HG02759 (cell line): Measurements from ENCODE around the gene QRFP.

Experiments used
- ATAC-seq: cut with Tn5 transposase; IDR thresholded peaks from one replicate; pipeline ENCODE4 v1.9.1; 2021; ENCODE audit warnings: mild to moderate bottlenecking, moderate library complexity; ENCODE audit not compliant: unreplicated experiment

Gene QRFP

DNA sequence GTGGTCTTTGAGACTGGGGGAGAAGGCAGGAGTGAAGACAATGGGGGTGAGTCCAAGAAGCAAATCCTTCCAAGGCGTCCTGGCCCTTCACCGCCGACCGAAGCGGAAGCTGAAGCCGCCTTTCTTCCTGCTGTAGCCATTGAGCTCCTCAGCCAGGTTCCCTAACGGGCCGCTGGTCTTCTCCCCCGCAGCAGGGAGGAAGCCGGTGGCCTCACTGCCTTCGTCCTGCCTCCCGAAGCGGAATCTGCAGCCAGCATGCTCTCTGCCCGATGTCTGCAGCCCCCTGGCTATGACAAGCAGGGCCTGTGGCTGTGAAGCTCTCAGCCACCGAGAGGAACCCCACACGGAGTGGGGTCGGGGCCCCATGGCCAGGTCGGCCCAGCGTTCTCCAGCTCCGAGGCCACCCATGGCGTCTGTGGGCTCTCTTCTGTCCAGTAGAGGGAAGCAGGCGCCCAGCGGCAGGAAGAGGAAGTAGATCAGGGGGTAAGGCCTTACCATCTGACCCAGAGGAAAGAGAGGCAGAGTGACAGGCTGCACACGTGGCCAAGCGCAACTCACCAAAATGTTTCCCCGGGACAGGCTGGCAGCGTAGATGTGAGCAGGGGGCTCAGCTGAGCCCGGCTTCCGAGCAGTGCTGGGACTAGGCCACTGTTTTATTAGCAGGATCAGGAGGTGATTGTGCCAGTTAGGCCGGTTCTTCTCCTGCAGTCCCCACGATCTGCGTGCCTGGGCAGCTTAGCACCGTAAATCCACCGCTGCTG lies 3.1 kb downstream of the QRFP start:
- ATAC-seq = no peak

- ATAC-seq = no peak
These were observed 3.9 kb downstream of the QRFP start for GRCh38 chr9:130892477-130893304.

DNA sequence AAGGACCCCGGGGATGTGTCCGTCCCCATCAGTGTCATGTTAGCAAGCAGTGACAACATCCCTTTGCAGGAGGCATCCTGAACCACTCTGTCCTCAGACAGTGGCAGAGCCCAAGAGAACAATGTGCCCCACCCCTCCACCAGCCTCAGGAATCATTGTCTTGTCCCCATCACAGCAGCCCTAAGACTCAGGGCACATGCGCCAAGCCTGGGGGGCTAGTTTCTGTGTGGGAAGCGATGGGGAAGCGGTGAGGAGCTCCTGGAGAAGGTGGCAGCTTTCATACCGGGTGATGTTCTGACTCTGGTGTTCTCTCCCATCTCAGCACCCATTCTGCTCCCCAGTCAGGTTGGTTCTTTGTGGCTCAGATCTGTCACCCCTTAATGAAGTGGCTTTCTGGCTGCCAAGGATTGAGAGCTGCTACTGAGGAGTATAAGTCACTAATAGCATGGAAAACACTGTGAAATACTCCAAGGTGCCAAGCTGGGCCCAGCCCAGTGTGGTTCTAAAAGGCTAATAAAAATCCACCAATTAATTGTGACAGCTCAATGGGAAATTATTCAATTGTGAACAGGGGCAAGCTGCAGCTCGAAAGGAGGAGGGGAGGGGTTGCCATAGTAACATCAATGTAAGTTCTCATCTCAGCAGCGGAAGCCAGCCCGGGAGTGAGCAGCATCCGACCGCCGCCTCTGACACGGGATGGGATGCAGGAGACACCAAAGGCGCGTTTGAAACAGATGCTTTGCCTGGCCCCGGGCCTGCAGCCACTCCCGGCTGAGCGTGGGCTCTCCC lies 4.7 kb downstream of the QRFP start:
- ATAC-seq = no peak

DNA sequence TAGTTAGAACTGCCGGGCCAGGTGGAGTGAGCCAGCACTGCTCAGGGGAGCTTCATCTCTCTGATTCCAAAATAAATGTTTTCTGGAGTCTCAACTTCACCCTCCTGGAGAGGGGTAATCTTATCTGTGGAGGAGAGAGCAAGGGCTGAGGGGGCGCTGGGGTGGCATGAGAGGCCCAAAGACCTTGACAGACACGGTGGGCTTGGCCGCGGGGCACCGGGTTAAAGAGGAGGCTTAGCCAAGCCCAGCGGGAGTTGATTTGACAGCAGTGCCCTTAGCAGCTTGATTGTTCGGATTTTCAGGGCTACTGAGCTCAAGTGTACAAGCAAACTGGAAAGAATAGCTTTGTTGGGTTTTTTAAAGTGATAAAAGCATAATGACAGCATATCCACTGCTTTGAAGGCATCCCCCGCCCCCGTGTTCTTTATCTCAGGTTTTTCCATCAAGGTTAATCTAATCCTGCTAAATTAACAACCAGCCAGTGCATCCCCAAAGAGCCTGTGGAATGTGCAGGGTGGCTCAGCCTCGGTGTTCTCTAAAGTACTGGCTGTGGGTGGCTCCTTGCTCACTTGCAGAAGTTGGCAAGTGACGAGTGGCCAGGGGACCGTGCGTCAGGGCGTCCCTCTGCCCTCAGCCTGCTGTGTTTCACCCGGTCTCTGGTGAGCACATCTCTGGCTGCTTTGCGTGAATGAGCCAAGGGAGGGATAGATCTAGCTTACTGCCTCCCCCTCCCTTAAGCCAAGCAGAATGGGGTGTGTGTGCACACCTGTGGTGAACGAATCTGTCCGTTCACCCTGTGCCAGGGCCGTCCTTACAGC lies 5.5 kb downstream of the QRFP start:
- no peak for ATAC-seq

DNA sequence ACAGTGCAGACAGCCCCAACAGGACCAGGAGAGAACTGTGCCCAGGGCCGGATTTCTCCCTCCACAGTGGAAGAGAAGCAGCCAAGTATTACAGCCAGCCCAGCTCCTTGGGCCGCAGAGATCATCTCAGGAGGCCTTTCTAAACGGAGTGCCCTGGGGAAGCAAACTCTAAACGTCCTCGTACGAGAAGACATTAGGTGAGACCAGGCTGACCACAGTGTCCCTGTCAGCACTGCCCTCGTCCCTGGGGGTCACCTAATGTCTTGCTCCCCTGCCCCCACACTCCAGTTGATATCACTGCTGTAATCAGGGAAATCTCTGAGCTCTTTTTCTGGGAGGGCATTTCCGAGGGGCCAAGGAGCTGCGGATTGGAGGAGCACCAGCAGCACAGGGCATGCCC lies 6.5 kb downstream of the QRFP start:
- ATAC-seq = no peak

GRCh38 chr9:130888146-130888885 lies 8.3 kb downstream of the QRFP start:
- ATAC-seq = no peak

- ATAC-seq = no peak
These were observed 9.0 kb downstream of the QRFP start for GRCh38 chr9:130887494-130888144.

- ATAC-seq = no peak
These were observed 9.6 kb downstream of the QRFP start for GRCh38 chr9:130886981-130887380.

DNA sequence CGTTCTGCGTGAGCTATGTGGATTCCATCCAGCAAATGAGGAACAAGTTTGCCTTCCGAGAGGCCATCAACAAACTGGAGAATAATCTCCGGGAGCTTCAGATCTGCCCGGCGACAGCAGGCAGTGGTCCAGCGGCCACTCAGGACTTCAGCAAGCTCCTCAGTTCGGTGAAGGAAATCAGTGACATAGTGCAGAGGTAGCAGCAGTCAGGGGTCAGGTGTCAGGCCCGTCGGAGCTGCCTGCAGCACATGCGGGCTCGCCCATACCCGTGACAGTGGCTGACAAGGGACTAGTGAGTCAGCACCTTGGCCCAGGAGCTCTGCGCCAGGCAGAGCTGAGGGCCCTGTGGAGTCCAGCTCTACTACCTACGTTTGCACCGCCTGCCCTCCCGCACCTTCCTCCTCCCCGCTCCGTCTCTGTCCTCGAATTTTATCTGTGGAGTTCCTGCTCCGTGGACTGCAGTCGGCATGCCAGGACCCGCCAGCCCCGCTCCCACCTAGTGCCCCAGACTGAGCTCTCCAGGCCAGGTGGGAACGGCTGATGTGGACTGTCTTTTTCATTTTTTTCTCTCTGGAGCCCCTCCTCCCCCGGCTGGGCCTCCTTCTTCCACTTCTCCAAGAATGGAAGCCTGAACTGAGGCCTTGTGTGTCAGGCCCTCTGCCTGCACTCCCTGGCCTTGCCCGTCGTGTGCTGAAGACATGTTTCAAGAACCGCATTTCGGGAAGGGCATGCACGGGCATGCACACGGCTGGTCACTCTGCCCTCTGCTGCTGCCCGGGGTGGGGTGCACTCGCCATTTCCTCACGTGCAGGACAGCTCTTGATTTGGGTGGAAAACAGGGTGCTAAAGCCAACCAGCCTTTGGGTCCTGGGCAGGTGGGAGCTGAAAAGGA lies 10.9 kb downstream of the QRFP start:
- ATAC-seq = no peak

GRCh38 chr9:130884542-130885483 lies 11.8 kb downstream of the QRFP start:
- ATAC-seq = no peak

GRCh38 chr9:130884111-130884531 lies 12.5 kb downstream of the QRFP start:
- no peak for ATAC-seq

GRCh38 chr9:130883479-130883878 lies 13.1 kb downstream of the QRFP start:
- ATAC-seq = no peak

DNA sequence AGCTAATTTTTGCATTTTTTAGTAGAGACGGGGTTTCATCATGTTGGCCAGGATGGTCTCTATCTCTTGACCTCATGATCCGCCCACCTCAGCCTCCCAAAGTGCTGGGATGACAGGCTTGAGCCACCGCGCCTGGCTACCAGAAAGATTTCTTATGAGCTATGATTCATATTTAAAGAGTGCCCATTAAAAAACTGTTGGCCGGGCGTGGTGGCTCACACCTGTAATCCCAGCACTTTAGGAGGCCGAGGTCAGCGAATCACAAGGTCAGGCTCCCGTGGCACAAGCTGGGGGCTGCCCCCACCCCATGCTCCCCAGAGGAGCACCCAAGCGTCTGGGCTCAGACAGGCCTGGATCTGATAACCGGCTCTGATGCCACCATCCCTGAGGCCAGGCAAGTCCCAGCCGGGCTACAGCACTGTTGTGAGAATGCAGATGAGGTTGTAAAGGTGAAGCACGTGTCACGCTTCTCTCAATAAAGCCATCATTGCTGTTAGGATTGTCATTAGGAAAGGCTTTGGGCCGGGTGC lies 13.9 kb downstream of the QRFP start:
- ATAC-seq = no peak

GRCh38 chr9:130881516-130881915 lies 15.1 kb downstream of the QRFP start:
- no peak for ATAC-seq

DNA sequence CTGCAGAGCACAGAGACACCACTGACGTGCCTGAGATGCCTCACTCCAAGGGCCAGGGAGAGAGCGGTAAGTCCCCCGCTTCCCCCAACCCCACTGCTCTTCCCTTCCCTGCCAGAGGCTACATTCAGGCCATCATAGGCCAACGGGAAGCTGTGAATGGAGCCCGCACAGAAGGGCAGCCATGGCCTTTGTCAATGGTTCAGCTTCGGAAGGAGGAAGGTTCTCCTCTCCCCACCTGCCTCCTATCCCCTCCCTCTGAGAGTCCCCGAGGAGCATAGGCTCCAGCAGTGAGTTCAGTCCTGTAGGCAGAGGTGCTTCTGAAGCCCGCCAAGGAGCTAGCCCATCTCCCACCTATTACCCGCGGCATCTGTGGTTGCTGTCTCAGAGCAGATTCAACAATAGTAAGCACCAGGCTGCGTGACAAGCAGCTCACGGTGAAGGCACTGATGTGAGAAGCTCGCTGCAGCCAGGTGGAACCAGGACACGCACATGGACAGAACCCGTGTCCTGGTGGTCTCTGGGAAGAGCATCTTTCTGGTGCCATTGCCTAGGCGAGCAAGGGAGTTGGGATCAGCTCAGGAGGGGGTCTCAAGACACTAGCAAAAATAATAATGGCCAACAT lies 15.9 kb downstream of the QRFP start:
- ATAC-seq = no peak

DNA sequence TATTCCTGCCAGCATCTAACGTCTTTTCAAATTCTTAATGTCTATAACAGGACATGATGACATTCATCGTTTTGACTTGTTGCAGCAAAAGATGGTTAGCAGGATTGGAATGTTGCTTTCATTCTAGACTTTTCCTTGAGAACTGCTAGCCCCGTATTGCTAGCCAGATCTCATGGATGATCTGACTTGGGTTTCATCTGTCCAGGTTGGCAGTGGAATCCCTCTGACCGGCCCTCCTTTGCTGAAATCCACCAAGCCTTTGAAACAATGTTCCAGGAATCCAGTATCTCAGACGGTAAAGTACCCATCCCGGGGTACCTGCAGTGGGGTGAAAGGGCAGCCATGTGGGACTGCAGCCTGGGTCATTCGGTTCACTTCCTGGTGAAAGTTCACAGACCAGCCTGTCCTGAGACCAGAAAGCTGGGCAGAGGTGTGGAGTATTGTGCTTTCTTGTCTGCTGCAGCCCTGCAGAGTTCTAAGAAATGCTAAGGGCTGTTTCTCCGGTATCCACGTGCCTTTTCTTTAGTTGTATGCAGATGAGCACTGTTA lies 16.7 kb downstream of the QRFP start:
- no peak for ATAC-seq
